Epithelial cell of prostate (primary cell): ENCODE results near the gene EML3.
"Not testable (repeated sequence)": the region's sequence is repeated elsewhere in the genome, so short reads cannot be mapped to it uniquely, and the experiment has no call there.

ENCODE experiments used
- DNase-seq: peaks from one replicate; pipeline ENCODE4 v3.0.0-alpha.2; 2011; ENCODE audit warnings: low read depth, low spot score
- H3K27ac ChIP-seq: fragments of 450-650 bp; 2 replicates; pipeline ENCODE4 v1.5.1; 2017; ENCODE audit warnings: mild to moderate bottlenecking

The EML3 gene

GRCh38 chr11:62601372-62602140 lies 11.0 kb downstream of the EML3 start, which contains the start of gene MTA2:
MTA2 (minus strand) TSS chr11:62601865; CDS start chr11:62601450, 415 bp downstream.
- peak within 1 kb of the TSS; percentile 94 for H3K27ac ChIP-seq
- DNase-seq, result peak; percentile 90

GRCh38 chr11:62601122-62601371 lies 11.5 kb downstream of the EML3 start:
- no peak for DNase-seq

GRCh38 chr11:62600367-62601121 lies 12.0 kb downstream of the EML3 start:
- peak overlapping the region; percentile 94 for H3K27ac ChIP-seq
- no peak for DNase-seq

More at GRCh38 chr11:62601122-62601371, 11.5 kb downstream of the EML3 start:
- peak overlapping the region; percentile 94 for H3K27ac ChIP-seq

GRCh38 chr11:62599901-62600300 lies 12.7 kb downstream of the EML3 start:
- DNase-seq, result peak; percentile 90

GRCh38 chr11:62599069-62599696 lies 13.4 kb downstream of the EML3 start:
- peak overlapping the region; percentile 94 for H3K27ac ChIP-seq
- peak; percentile 91 for DNase-seq

More at GRCh38 chr11:62599901-62600300, 12.7 kb downstream of the EML3 start:
- peak overlapping the region; percentile 94 for H3K27ac ChIP-seq

GRCh38 chr11:62595124-62595523 lies 17.5 kb downstream of the EML3 start:
- no peak for DNase-seq
- H3K27ac ChIP-seq, result no peak overlapping the region

- H3K27ac ChIP-seq, result no peak overlapping the region
- DNase-seq, result peak; percentile 48
Observed at GRCh38 chr11:62593434-62594044, 19.0 kb downstream of the EML3 start.

- H3K27ac ChIP-seq, result peak overlapping the region; percentile 81
- no peak for DNase-seq
Observed at GRCh38 chr11:62592989-62593421, 19.6 kb downstream of the EML3 start.

- no peak for DNase-seq
- peak overlapping the region; percentile 81 for H3K27ac ChIP-seq
Observed at GRCh38 chr11:62592146-62592815, 20.3 kb downstream of the EML3 start.

GRCh38 chr11:62591448-62592145 lies 21.0 kb downstream of the EML3 start, which contains the start of gene TUT1:
TUT1 (minus strand) TSS chr11:62591523; CDS start chr11:62591485, 38 bp downstream.
- peak within 1 kb of the TSS; percentile 81 for H3K27ac ChIP-seq
- peak; percentile 98 for DNase-seq

- H3K27ac ChIP-seq, result no peak overlapping the region
- no peak for DNase-seq
Observed at GRCh38 chr11:62588966-62589637, 23.5 kb downstream of the EML3 start.

- not testable (repeated sequence) for DNase-seq
- peak overlapping the region; percentile 28 for H3K27ac ChIP-seq
Observed at GRCh38 chr11:62585356-62585755, 27.2 kb downstream of the EML3 start.

GRCh38 chr11:62581735-62582134 lies 30.8 kb downstream of the EML3 start:
- H3K27ac ChIP-seq, DNase-seq: not testable (repeated sequence)

GRCh38 chr11:62580959-62581715 lies 31.4 kb downstream of the EML3 start:
- no peak overlapping the region for H3K27ac ChIP-seq
- DNase-seq, result no peak

GRCh38 chr11:62579252-62579651 lies 33.3 kb downstream of the EML3 start:
- H3K27ac ChIP-seq, result no peak overlapping the region
- no peak for DNase-seq

GRCh38 chr11:62578541-62578940 lies 34.0 kb downstream of the EML3 start:
- H3K27ac ChIP-seq, result no peak overlapping the region
- DNase-seq, result no peak

GRCh38 chr11:62577046-62577714 lies 35.4 kb downstream of the EML3 start:
- DNase-seq, result no peak
- H3K27ac ChIP-seq, result no peak overlapping the region

- H3K27ac ChIP-seq, result no peak overlapping the region
- DNase-seq, result no peak
Observed at GRCh38 chr11:62575837-62576236, 36.7 kb downstream of the EML3 start.
